HG02852 (cell line): Measurements from ENCODE around the gene ASTN2.

ENCODE experiments used
- ATAC-seq: cut with Tn5 transposase; IDR thresholded peaks from one replicate; pipeline ENCODE4 v1.9.1; 2021; ENCODE audit warnings: mild to moderate bottlenecking, moderate library complexity; ENCODE audit not compliant: unreplicated experiment

The ASTN2 gene

GRCh38 chr9:116688806-116689485 lies 725.9 kb downstream of the ASTN2 start:
- ATAC-seq = no peak

- ATAC-seq = peak; percentile 5
These were observed 727.1 kb downstream of the ASTN2 start for GRCh38 chr9:116687754-116688135.

GRCh38 chr9:116687074-116687753 lies 727.6 kb downstream of the ASTN2 start, which contains the start of gene TRIM32:
Gene TRIM32 (plus strand): TSS chr9:116687305. CDS start chr9:116697743, 10,438 bp downstream.
- peak; percentile 99 for ATAC-seq

- peak; percentile 47 for ATAC-seq
These were observed 728.2 kb downstream of the ASTN2 start for GRCh38 chr9:116686693-116687073.

- ATAC-seq = no peak
These were observed 728.7 kb downstream of the ASTN2 start for GRCh38 chr9:116686135-116686534.

- ATAC-seq = no peak
These were observed 729.7 kb downstream of the ASTN2 start for GRCh38 chr9:116685166-116685565.

GRCh38 chr9:116683535-116683934 lies 731.3 kb downstream of the ASTN2 start:
- no peak for ATAC-seq

GRCh38 chr9:116674210-116674980 lies 740.5 kb downstream of the ASTN2 start:
- no peak for ATAC-seq

- no peak for ATAC-seq
These were observed 741.5 kb downstream of the ASTN2 start for GRCh38 chr9:116673375-116673774.

- ATAC-seq = peak; percentile 56
These were observed 743.3 kb downstream of the ASTN2 start for GRCh38 chr9:116671605-116672004.

GRCh38 chr9:116668970-116669695 lies 745.7 kb downstream of the ASTN2 start:
- no peak for ATAC-seq

- no peak for ATAC-seq
These were observed 751.3 kb downstream of the ASTN2 start for GRCh38 chr9:116663581-116663980.

GRCh38 chr9:116662646-116663310 lies 752.1 kb downstream of the ASTN2 start:
- ATAC-seq = no peak

GRCh38 chr9:116661037-116661954 lies 753.6 kb downstream of the ASTN2 start:
- peak; percentile 85 for ATAC-seq

GRCh38 chr9:116658265-116658664 lies 756.6 kb downstream of the ASTN2 start:
- ATAC-seq = no peak

GRCh38 chr9:116656977-116657376 lies 757.9 kb downstream of the ASTN2 start:
- ATAC-seq = no peak

- no peak for ATAC-seq
These were observed 758.3 kb downstream of the ASTN2 start for GRCh38 chr9:116656501-116656971.

- ATAC-seq = no peak
These were observed 760.9 kb downstream of the ASTN2 start for GRCh38 chr9:116654059-116654355.

- no peak for ATAC-seq
These were observed 761.4 kb downstream of the ASTN2 start for GRCh38 chr9:116653348-116654058.
